ENCODE measurements around the gene SFPQ.

DNA sequence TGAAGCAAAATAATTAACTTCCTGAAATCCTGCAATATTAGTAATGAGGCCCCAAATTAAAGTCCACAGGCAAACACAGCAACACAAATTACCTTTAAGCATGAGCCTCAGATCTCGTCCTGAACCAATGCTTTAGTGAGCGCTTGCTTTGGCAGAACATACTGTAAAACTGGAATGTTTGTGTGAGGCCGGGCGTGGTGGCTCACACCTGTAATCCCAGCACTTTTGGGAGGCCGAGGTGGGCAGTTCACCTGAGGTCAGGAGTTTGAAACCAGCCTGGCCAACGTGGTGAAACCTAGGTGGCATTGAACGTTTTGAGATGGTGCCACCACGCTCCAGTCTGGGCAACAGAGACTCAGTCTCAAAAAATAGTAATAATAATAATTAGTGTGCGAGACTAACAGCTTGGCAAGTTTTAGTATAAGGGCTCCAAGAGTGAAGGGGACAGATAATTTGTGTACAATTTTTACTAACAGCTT, 17.8 kb downstream of the SFPQ start:
- TF ChIP-seq CTCF (conservative IDR thresholded peaks at IDR 0.05) (no peak), ZFX (IDR thresholded peaks at IDR 0.05) (no peak)
